Caco-2 (cell line): ENCODE results near the gene PEAK3. TPM values are rescaled to one million over a fixed set of nuclear protein-coding genes. Genes with fewer than 3 reads are reported as not detected.

ENCODE experiments used
- BruUV-seq: library from RNA; stranded (reverse); fragments of 400-500 nt; replicated peaks from 2 replicates; lab custom pipeline; 2021; lab: Mats Ljungman, UMichigan
- CTCF ChIA-PET: fragments of 300-600 bp; sonication (Branson Sonifier 250); formaldehyde crosslinking; loops from one replicate; lab custom pipeline; 2022; ENCODE audit warnings: antibody characterized with exemption; lab: Charles Lee
- POLR2A ChIA-PET: fragments of 300-600 bp; sonication (Branson Sonifier 250); formaldehyde crosslinking; loops from one replicate; lab custom pipeline; 2022; ENCODE audit warnings: antibody characterized with exemption; lab: Charles Lee
- DNase-seq, 2 experiments: peaks; one replicate each; pipeline versions ENCODE4 v3.0.0 to v3.0.0-alpha.2; 2020 to 2022
- H3K27me3 ChIP-seq: replicated peaks from 2 replicates; pipeline ENCODE4 v1.6.0; 2011; ENCODE audit warnings: low read length; ENCODE audit not compliant: control insufficient read depth, insufficient read depth
- H3K36me3 ChIP-seq: 2 replicates; pipeline ENCODE4 v1.5.1; 2011; ENCODE audit warnings: low read length; ENCODE audit not compliant: control insufficient read depth, insufficient read depth
- H3K4me1 ChIP-seq: fragments of 250-450 bp; sonication (Bioruptor Pico); 2 replicates; pipeline ENCODE4 v1.5.1; 2020; ENCODE audit warnings: mild to moderate bottlenecking
- H3K4me3 ChIP-seq: 2 replicates; pipeline ENCODE4 v1.5.1; 2011; ENCODE audit warnings: low read depth, mild to moderate bottlenecking, control low read depth, low read length
- H3K9me3 ChIP-seq: fragments of 250-450 bp; sonication (Bioruptor Pico); 2 replicates; pipeline ENCODE4 v1.5.1; 2020; ENCODE audit warnings: mild to moderate bottlenecking, moderate library complexity
- H3K27ac Mint-ChIP-seq: one replicate; pipeline ENCODE4 v1.8.0; 2022; ENCODE audit warnings: mixed read lengths; ENCODE audit not compliant: unreplicated experiment
- H3K27me3 Mint-ChIP-seq: one replicate; pipeline ENCODE4 v1.8.0; 2022; ENCODE audit warnings: mixed read lengths; ENCODE audit not compliant: insufficient read depth, unreplicated experiment
- H3K36me3 Mint-ChIP-seq: one replicate; pipeline ENCODE4 v1.8.0; 2022; ENCODE audit warnings: mild to moderate bottlenecking, mixed read lengths; ENCODE audit not compliant: insufficient read depth, unreplicated experiment
- H3K4me1 Mint-ChIP-seq: one replicate; pipeline ENCODE4 v1.8.0; 2022; ENCODE audit warnings: low read depth, mixed read lengths; ENCODE audit not compliant: unreplicated experiment
- H3K4me3 Mint-ChIP-seq: one replicate; pipeline ENCODE4 v1.8.0; 2022; ENCODE audit warnings: mild to moderate bottlenecking, moderate library complexity, mixed read lengths; ENCODE audit not compliant: unreplicated experiment
- H3K9me3 Mint-ChIP-seq: one replicate; pipeline ENCODE4 v1.8.0; 2022; ENCODE audit warnings: mixed read lengths; ENCODE audit not compliant: unreplicated experiment
- intact Hi-C: fragments of 100-400 bp; cut with micrococcal nuclease; formaldehyde crosslinking; loops from one replicate; pipeline ENCODE4 v1.10.0; 2022; ENCODE audit not compliant: unreplicated experiment
- total RNA-seq: library from RNA; stranded (reverse); gene quantifications from 2 replicates; pipeline ENCODE4 v1.2.3, GENCODE V29; 2022
- TF ChIP-seq, protein P1 (sequence below), 2 experiments: fragments of 200-600 bp in 1 of 2; IDR thresholded peaks; 1 replicate in 1 of 2; 2 replicates in 1 of 2; pipeline versions ENCODE4 v1.5.1 to v1.8.0; 2011 to 2022; ENCODE audit warnings: antibody characterized with exemption in 1 of 2, control low read depth in 1 of 2, inconsistent platforms in 1 of 2, low read depth in 1 of 2, low read length in 1 of 2, mild to moderate bottlenecking in 1 of 2, moderate library complexity in 1 of 2; ENCODE audit not compliant: insufficient read depth in 1 of 2, severe bottlenecking in 1 of 2, unreplicated experiment in 1 of 2

The PEAK3 gene
- total RNA-seq, 1 experiment from 2014 or later, result not detected

DNA sequence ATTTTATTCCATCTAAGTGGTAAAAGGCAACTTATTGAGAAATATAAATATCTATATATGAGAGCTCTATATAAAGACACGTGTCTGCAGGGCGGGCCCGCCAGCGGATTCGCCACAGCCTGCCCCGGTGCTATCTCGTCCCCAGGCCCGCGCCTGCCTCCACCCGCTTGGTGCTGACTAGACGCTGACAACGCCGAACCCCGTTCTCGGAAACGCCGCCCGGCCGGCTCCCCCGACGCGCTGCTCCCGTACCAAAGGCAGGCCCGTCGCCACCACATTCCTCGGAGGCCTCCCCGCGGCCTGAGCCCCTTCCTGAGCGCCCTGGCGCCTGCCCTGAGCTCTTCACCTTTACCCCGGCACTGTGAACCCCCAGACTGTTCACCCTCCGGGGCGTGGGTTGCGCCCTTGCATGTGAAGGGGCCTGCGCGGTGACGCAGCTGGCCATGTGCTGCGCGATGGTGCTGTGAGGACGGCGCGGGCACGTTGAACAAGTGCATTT, 51.9 kb downstream of the PEAK3 start:
- H3K9me3 Mint-ChIP-seq, result no peaks in the 10 kb centered on the region
- Histone ChIP-seq H3K4me3 (no peak overlapping the region), H3K27me3 (no peaks in the 10 kb centered on the region), H3K36me3 (peaks cover 3% of the 10 kb centered on the region; the same call in 1 of the 2 replicates), H3K9me3 (no peaks in the 10 kb centered on the region), H3K4me1 (no peaks in the 10 kb centered on the region)
- CTCF ChIA-PET, result no interaction called here
- TF ChIP-seq, protein P1, sequence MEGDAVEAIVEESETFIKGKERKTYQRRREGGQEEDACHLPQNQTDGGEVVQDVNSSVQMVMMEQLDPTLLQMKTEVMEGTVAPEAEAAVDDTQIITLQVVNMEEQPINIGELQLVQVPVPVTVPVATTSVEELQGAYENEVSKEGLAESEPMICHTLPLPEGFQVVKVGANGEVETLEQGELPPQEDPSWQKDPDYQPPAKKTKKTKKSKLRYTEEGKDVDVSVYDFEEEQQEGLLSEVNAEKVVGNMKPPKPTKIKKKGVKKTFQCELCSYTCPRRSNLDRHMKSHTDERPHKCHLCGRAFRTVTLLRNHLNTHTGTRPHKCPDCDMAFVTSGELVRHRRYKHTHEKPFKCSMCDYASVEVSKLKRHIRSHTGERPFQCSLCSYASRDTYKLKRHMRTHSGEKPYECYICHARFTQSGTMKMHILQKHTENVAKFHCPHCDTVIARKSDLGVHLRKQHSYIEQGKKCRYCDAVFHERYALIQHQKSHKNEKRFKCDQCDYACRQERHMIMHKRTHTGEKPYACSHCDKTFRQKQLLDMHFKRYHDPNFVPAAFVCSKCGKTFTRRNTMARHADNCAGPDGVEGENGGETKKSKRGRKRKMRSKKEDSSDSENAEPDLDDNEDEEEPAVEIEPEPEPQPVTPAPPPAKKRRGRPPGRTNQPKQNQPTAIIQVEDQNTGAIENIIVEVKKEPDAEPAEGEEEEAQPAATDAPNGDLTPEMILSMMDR (IDR thresholded peaks at IDR 0.05; ENCODE audit: insufficient read depth in 1 of 2, low read depth in 1 of 2, low read length in 1 of 2, severe bottlenecking in 1 of 2, unreplicated experiment in 1 of 2), result no peak
- H3K27ac Mint-ChIP-seq, result peak overlapping the region; percentile 71
- no TSS peak for BruUV-seq
- H3K27me3 Mint-ChIP-seq, result no peaks in the 10 kb centered on the region
- intact Hi-C loops, result no loop called here
- peaks cover 97% of the 10 kb centered on the region for H3K36me3 Mint-ChIP-seq
- DNase-seq, result no peak
- H3K4me1 Mint-ChIP-seq, result no peaks in the 10 kb centered on the region
- POLR2A ChIA-PET, result no interaction called here
- no peak overlapping the region for H3K4me3 Mint-ChIP-seq

DNA sequence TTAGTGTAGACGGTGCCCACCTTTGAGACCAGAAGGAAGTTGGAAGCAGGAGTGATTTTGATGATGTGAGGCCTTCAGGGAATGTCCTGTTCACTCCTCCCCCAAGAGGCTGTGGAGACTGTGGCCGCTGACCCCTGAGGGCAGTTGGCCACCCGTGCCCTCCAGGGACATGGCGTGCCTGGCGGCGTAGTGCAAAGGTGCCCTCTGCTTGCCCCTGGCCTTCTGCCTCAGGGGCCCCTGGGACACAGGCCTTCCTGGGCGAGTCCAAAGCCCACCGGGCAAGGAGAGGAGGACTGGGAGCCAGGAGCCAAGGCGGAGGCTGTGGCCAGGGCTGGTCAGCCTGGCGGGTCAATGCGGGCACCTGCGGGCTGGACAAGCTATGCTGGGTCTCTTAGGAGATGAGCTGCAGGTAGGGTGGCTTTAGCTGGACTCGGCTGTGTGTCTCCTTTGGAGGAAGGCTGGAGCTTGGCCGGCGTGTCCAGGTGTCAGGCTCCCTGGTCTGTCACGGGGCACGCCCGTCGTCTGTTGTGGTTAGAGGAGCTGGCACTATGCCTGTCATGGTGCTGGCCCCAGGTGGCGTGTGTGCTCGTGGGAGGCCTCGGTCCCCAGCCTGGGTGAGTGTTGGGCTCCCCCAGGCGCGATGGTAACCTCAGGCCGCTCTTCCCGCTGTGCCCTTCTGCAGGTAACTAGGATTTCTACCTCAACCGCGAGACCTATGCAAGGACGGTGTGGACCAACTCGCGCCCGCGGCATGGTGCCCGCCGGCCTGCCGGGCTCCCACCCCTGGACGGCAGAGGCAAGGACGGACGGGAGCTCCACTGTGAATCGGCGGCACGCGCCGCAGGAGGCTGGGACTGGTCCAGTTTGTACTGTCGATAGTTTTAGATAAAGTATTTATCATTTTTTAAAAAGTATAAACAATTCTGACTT, 52.6 kb downstream of the PEAK3 start:
- no peaks in the 10 kb centered on the region for H3K9me3 ChIP-seq
- Mint-ChIP-seq H3K27ac (peak overlapping the region; percentile 45), H3K36me3 (peaks cover 96% of the 10 kb centered on the region), H3K4me3 (no peak overlapping the region), H3K9me3 (no peaks in the 10 kb centered on the region), H3K27me3 (no peaks in the 10 kb centered on the region), H3K4me1 (no peaks in the 10 kb centered on the region)
- CTCF ChIA-PET, result no interaction called here
- H3K4me3 ChIP-seq, result no peak overlapping the region
- POLR2A ChIA-PET, result no interaction called here
- DNase-seq, result no peak
- H3K27me3 ChIP-seq, result no peaks in the 10 kb centered on the region
- H3K4me1 ChIP-seq, result no peaks in the 10 kb centered on the region
- TF ChIP-seq, protein P1 (IDR thresholded peaks at IDR 0.05; ENCODE audit: insufficient read depth in 1 of 2, low read depth in 1 of 2, low read length in 1 of 2, severe bottlenecking in 1 of 2, unreplicated experiment in 1 of 2), result no peak
- H3K36me3 ChIP-seq, result peaks cover 3% of the 10 kb centered on the region; the same call in 1 of the 2 replicates
- no TSS peak for BruUV-seq
- intact Hi-C loops, result no loop called here

DNA sequence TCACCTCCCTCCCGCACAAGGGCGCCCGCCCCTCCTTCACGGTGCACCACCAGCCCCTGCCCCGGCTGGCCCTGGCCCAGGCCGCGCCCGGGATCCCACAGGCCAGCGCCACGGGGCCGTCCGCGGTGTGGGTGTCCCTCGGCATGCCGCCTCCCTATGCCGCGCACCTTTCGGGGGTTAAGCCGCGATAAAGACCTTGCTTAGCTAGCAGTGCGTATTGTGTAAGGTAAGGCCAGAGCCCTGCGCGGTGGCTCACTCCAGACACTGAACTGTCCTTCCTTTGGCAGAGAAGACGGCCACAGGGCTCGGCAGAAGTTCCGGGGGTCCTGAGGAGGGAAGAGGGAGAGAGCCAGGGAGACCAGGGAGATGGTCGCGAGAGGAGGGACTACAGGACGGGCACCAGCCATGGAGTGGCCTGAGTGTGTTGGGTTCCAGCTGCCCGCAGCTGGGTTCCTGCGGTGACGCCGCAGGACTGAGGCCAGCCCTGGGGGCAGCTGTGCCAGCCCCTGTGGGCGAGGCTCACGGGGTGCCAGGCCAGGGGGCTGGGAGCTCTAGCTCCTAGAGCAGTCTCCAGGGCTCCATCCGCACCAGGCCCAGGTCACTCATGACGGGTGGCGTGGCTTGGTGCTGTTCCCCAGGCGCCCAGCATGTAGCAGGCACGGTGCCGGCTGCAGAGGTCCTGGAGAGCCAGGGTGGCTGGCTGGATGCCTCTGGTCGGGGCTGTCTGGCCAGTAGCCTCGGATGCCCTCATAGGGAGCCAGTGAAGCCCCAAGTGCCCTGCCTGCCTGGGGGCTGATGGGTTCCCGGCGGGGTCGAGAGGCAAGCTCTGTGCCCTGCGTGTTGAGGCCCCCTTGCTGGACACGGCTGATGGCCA, 53.6 kb downstream of the PEAK3 start:
- Mint-ChIP-seq H3K27me3 (no peaks in the 10 kb centered on the region), H3K36me3 (peaks cover 92% of the 10 kb centered on the region), H3K27ac (peak overlapping the region; percentile 45), H3K4me3 (no peak overlapping the region), H3K9me3 (no peaks in the 10 kb centered on the region), H3K4me1 (no peaks in the 10 kb centered on the region)
- DNase-seq, result no peak
- TF ChIP-seq, protein P1 (IDR thresholded peaks at IDR 0.05; ENCODE audit: insufficient read depth in 1 of 2, low read depth in 1 of 2, low read length in 1 of 2, severe bottlenecking in 1 of 2, unreplicated experiment in 1 of 2), result no peak
- H3K4me3 ChIP-seq, result no peak overlapping the region
- H3K4me1 ChIP-seq, result no peaks in the 10 kb centered on the region
- ChIA-PET POLR2A (interaction anchor here (0.6 kb wide), 1 partner anchor 199 kb away, joined by 3 read pairs; the partner anchor contains the start of gene TIMM13), CTCF (interaction anchor here (1.1 kb wide), 1 partner anchor 72 kb away, joined by 6 read pairs; no protein-coding TSS in a partner anchor)
- no peaks in the 10 kb centered on the region for H3K9me3 ChIP-seq
- H3K27me3 ChIP-seq, result no peaks in the 10 kb centered on the region
- BruUV-seq, result no TSS peak
- intact Hi-C loops, result no loop called here
- H3K36me3 ChIP-seq, result peaks cover 3% of the 10 kb centered on the region; the same call in 1 of the 2 replicates
